GM23248 (cell line): ENCODE data around the gene LMX1B. TPM values are rescaled to one million over a fixed set of nuclear protein-coding genes. Genes with fewer than 3 reads are reported as not detected.

Experiments used
- DNase-seq: peaks from one replicate; pipeline ENCODE4 v3.0.0-alpha.2; 2015
- H2AFZ ChIP-seq: fragments of 200-600 bp; sonication (generic); 2 replicates; pipeline ENCODE4 v1.6.1; 2016; ENCODE audit warnings: antibody characterized with exemption
- H3F3A ChIP-seq: fragments of 200-600 bp; sonication (generic); 2 replicates; pipeline ENCODE4 v1.6.1; 2016; ENCODE audit warnings: mild to moderate bottlenecking, antibody characterized with exemption, mixed run types; ENCODE audit not compliant: insufficient read depth
- H3K27ac ChIP-seq: fragments of 200-600 bp; sonication (generic); 2 replicates; pipeline ENCODE4 v1.5.1; 2016; ENCODE audit warnings: mild to moderate bottlenecking
- H3K27me3 ChIP-seq: fragments of 200-600 bp; sonication (generic); replicated peaks from 2 replicates; pipeline ENCODE4 v1.6.1; 2016; ENCODE audit warnings: mild to moderate bottlenecking; ENCODE audit not compliant: insufficient read depth
- H3K36me3 ChIP-seq: fragments of 200-600 bp; sonication (generic); 2 replicates; pipeline ENCODE4 v1.6.1; 2016; ENCODE audit warnings: low read depth, mild to moderate bottlenecking
- H3K4me1 ChIP-seq: fragments of 200-600 bp; sonication (generic); 2 replicates; pipeline ENCODE4 v1.6.1; 2016; ENCODE audit warnings: mild to moderate bottlenecking; ENCODE audit not compliant: insufficient read depth
- H3K4me2 ChIP-seq: fragments of 200-600 bp; sonication (generic); one replicate; pipeline ENCODE4 v1.6.1; 2016; ENCODE audit warnings: mild to moderate bottlenecking; ENCODE audit not compliant: unreplicated experiment
- H3K4me3 ChIP-seq: fragments of 200-600 bp; sonication (generic); 2 replicates; pipeline ENCODE4 v1.5.1; 2016; ENCODE audit warnings: mild to moderate bottlenecking
- H3K79me2 ChIP-seq: fragments of 200-600 bp; sonication (generic); 2 replicates; pipeline ENCODE4 v1.6.1; 2016; ENCODE audit warnings: mild to moderate bottlenecking; ENCODE audit not compliant: insufficient read depth
- H3K9ac ChIP-seq: fragments of 200-600 bp; sonication (generic); 2 replicates; pipeline ENCODE4 v1.6.1; 2016; ENCODE audit warnings: mild to moderate bottlenecking
- H3K9me2 ChIP-seq: fragments of 200-600 bp; sonication (generic); 2 replicates; pipeline ENCODE4 v1.6.1; 2016; ENCODE audit warnings: mixed run types, mild to moderate bottlenecking, moderate library complexity; ENCODE audit not compliant: insufficient read depth
- H3K9me3 ChIP-seq: fragments of 200-600 bp; sonication (generic); one replicate; pipeline ENCODE4 v1.6.1; 2017; ENCODE audit warnings: low read depth
- H4K20me1 ChIP-seq: fragments of 200-600 bp; sonication (generic); 2 replicates; pipeline ENCODE4 v1.6.0; 2016; ENCODE audit not compliant: insufficient read depth
- EZH2 ChIP-seq: fragments of 200-600 bp; sonication (generic); IDR thresholded peaks from 2 replicates; pipeline ENCODE4 v1.6.1; 2018; ENCODE audit warnings: antibody characterized with exemption, mild to moderate bottlenecking; ENCODE audit not compliant: insufficient read depth, poor library complexity, severe bottlenecking
- EZH2phosphoT487 ChIP-seq: fragments of 200-600 bp; sonication (generic); IDR thresholded peaks from 2 replicates; pipeline ENCODE4 v1.6.1; 2018; ENCODE audit warnings: antibody characterized with exemption, moderate library complexity, mild to moderate bottlenecking, low read depth; ENCODE audit not compliant: insufficient read depth
- WGBS, 2 experiments: methylation state at CpG; one replicate each; pipeline ENCODE4 v1.1.6; 2015 to 2017; ENCODE audit warnings: low lambda C conversion rate in 2 of 2, low coverage in 1 of 2; ENCODE audit errors: missing lambda C conversion rate in 2 of 2; 5-methylcytosine and 5-hydroxymethylcytosine counted together
- in situ Hi-C: fragments of 300-500 bp; cut with MboI; formaldehyde crosslinking; loops from 2 replicates; pipeline ENCODE4 v1.15.0; 2020
- polyA plus RNA-seq: library from polyadenylated mRNA; unstranded; fragments of >200 nt; fragmentation: Nextera tagmentation; extraction: Ambion mirVana; gene quantifications from 2 replicates; pipeline ENCODE4 v1.2.1, GENCODE V29; 2016
- total RNA-seq: library from RNA; depleted of rRNA; stranded (reverse); fragments of >200 nt; shearing (Covaris generic); gene quantifications from 2 replicates; pipeline ENCODE4 v1.2.3, GENCODE V29; 2014

LMX1B gene
- total and polyA plus RNA-seq, 2 experiments from 2014 or later, result not detected

DNA sequence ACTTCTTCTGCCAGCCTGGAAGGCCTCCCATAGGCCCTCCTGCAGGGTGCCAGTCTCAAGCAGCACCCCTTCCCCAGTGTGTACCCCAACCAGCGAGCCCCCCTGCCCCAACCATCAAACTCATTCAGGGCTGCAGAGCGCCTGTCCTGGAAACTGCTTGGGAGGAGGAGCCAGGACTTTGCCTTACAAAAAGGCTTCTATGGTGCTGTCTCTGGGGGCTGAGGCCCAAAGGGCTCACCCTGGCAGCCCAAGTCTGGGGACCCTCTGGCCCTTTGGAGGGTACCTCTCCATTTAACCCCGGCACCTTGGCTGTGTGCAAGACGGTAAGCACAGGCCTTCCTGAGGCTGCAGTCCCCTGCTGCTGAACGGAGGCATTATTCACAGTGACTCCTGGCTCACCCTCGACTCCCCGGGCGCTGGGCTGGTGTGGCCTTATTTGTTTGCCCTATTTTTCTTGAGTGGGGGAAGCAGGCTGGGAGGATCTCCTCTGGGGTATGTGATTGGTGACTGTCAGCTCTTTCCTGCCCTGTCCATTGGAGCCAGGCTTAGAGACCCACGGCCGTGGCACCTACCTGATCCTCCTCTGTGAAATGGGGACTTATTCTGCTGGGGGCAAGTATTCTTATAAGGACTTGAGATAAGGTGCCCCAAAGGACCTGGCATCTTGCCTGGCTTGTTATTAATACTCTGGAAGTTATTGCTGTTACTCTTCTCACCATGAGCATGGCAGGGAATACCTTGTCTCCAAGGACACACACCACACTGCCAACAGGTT is 5.8 kb downstream of the LMX1B start:
- Histone ChIP-seq H3K9ac (no peak overlapping the region), H3F3A (no peaks in the 10 kb centered on the region), H3K4me2 (no peak overlapping the region), H3K9me3 (no peaks in the 10 kb centered on the region), H4K20me1 (no peaks in the 10 kb centered on the region), H3K36me3 (no peaks in the 10 kb centered on the region), H3K9me2 (no peaks in the 10 kb centered on the region), H2AFZ (no peak overlapping the region), H3K27me3 (peaks cover 42% of the 10 kb centered on the region), H3K4me3 (no peak overlapping the region), H3K27ac (no peak overlapping the region), H3K4me1 (no peaks in the 10 kb centered on the region), H3K79me2 (no peaks in the 10 kb centered on the region)
- 67 to 70% methylated on average over 10 of the region's 10 CpGs for WGBS, 2 experiments
- DNase-seq, result no peak
- in situ Hi-C loops, result loop anchor here (10.0 kb wide), 1 partner anchor 145 kb away; no protein-coding TSS in a partner anchor
- TF ChIP-seq EZH2 (no peak), EZH2phosphoT487 (no peak)

DNA sequence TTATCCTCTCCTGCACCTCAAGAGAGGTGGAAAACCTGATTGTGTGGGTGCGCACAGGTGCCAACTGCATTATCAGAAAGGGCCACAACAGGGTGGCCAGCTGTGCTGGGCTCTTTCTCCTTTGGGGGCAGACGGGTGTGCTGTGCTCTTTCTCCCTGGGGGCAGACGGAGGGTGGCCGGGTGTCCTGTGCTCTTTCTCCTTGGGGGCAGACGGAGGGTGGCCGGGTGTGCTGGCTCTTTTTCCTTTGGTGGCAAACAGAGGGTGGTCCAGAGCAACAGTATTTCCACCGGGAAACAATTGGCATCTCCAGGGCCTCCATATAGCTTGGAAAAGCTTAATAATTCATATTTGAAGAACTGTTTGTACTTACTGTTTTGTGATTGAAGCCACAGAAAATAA is 6.8 kb downstream of the LMX1B start:
- Histone ChIP-seq H3K4me1 (no peaks in the 10 kb centered on the region), H3K4me2 (no peak overlapping the region), H3K27me3 (peaks cover 40% of the 10 kb centered on the region), H2AFZ (no peak overlapping the region), H3K9me2 (no peaks in the 10 kb centered on the region), H3K9me3 (no peaks in the 10 kb centered on the region), H3K36me3 (no peaks in the 10 kb centered on the region), H3K27ac (no peak overlapping the region), H3K79me2 (no peaks in the 10 kb centered on the region), H3K9ac (no peak overlapping the region), H3K4me3 (no peak overlapping the region), H3F3A (no peaks in the 10 kb centered on the region), H4K20me1 (no peaks in the 10 kb centered on the region)
- WGBS, 2 experiments, result 62 to 68% methylated on average over 7 of the region's 7 CpGs
- in situ Hi-C loops, result no loop called here
- DNase-seq, result no peak
- no peak for TF ChIP-seq EZH2
- no peak for TF ChIP-seq EZH2phosphoT487

DNA sequence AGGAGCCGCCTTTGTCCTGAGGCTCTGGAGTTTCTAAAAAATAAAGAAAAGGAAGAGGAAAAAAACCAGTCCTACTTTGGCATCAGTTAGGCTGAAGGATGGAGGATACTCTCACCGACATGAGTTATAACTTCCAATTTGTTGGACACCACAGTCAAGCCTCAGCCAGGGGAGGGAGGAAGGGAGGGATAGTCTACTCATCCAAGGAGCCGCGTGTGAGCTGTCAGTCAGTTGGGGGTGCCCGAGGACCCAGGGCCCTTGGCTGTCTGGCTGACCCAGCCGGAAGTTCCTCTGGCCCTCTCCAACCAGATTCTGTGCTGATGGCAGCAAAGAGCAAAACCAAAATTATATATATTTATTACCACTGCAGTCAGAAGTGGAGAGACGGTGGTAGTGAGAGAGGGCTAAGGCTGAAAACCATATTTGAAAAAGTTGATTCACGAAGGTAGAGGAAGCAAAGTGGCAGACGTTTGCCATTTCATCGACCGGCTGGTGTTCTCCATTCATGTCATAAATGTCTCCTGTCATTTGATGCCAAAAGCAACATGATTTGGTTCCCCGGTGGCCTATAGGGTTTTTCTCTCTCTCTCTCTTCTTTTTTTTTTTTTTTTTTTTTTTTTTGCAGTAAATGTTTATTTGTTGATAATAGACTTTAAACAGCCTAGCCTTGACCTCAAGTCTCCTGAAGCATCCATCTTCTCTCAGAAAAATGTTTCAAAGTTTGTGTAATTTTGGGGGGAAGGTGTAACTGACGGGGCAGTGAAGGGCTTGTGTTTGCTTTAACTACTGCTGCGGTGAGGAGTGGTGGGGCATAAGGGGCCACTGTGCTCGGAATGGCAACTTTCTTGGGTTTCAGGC is 7.6 kb downstream of the LMX1B start:
- in situ Hi-C loops, result no loop called here
- H3F3A ChIP-seq, result no peaks in the 10 kb centered on the region
- H3K4me2 ChIP-seq, result no peak overlapping the region
- no peaks in the 10 kb centered on the region for H4K20me1 ChIP-seq
- H3K9ac ChIP-seq, result no peak overlapping the region
- H2AFZ ChIP-seq, result no peak overlapping the region
- WGBS, 2 experiments, result 50 to 53% methylated on average over 15 of the region's 15 CpGs
- H3K27me3 ChIP-seq, result peaks cover 32% of the 10 kb centered on the region
- no peaks in the 10 kb centered on the region for H3K79me2 ChIP-seq
- H3K9me2 ChIP-seq, result no peaks in the 10 kb centered on the region
- no peak overlapping the region for H3K4me3 ChIP-seq
- no peak overlapping the region for H3K27ac ChIP-seq
- H3K36me3 ChIP-seq, result no peaks in the 10 kb centered on the region
- no peaks in the 10 kb centered on the region for H3K4me1 ChIP-seq
- no peak for DNase-seq
- no peaks in the 10 kb centered on the region for H3K9me3 ChIP-seq
- TF ChIP-seq EZH2 (no peak), EZH2phosphoT487 (no peak)

GRCh38 chr9:126621919-126622735 is 8.4 kb downstream of the LMX1B start:
- H4K20me1 ChIP-seq, result no peaks in the 10 kb centered on the region
- 31 to 50% methylated on average over 13 to 18 of the region's 18 CpGs for WGBS, 2 experiments
- TF ChIP-seq EZH2, result no peak
- no peak for TF ChIP-seq EZH2phosphoT487
- no peak for DNase-seq
- no peak overlapping the region for H3K9ac ChIP-seq
- H3K27me3 ChIP-seq, result peaks cover 26% of the 10 kb centered on the region
- no peaks in the 10 kb centered on the region for H3K79me2 ChIP-seq
- H3K4me2 ChIP-seq, result no peak overlapping the region
- H3K4me3 ChIP-seq, result no peak overlapping the region
- H3K36me3 ChIP-seq, result no peaks in the 10 kb centered on the region
- no peaks in the 10 kb centered on the region for H3K9me2 ChIP-seq
- H3K9me3 ChIP-seq, result no peaks in the 10 kb centered on the region
- no peaks in the 10 kb centered on the region for H3K4me1 ChIP-seq
- no peak overlapping the region for H2AFZ ChIP-seq
- H3F3A ChIP-seq, result no peaks in the 10 kb centered on the region
- H3K27ac ChIP-seq, result no peak overlapping the region
- in situ Hi-C loops, result no loop called here
